ENCODE data around the gene RRM2.
"Not testable (repeated sequence)": the region's sequence is repeated elsewhere in the genome, so short reads cannot be mapped to it uniquely, and the experiment has no call there.

The RRM2 gene

GRCh38 chr2:10091182-10091888 lies 31.2 kb upstream of the RRM2 start:
- DNase-seq: no peak

GRCh38 chr2:10091889-10092244 lies 30.7 kb upstream of the RRM2 start:
- DNase-seq: not testable (repeated sequence)

- DNase-seq: peak in 1 of 56 donors; percentile 24
Observed at GRCh38 chr2:10094271-10094814, 28.2 kb upstream of the RRM2 start.

- DNase-seq: no peak
Observed at GRCh38 chr2:10095175-10095574, 27.4 kb upstream of the RRM2 start.

GRCh38 chr2:10096641-10097040 lies 25.9 kb upstream of the RRM2 start:
- no peak for DNase-seq

GRCh38 chr2:10097352-10098148 lies 25.0 kb upstream of the RRM2 start:
- peak in 37 of 56 donors; percentile 3 to 73 (median 26) for DNase-seq

- DNase-seq: no peak
Observed at GRCh38 chr2:10101491-10101890, 21.0 kb upstream of the RRM2 start.

GRCh38 chr2:10103179-10103578 lies 19.4 kb upstream of the RRM2 start:
- DNase-seq: no peak

GRCh38 chr2:10104906-10105305 lies 17.6 kb upstream of the RRM2 start:
- DNase-seq: not testable (repeated sequence)

GRCh38 chr2:10109311-10109710 lies 13.2 kb upstream of the RRM2 start:
- no peak for DNase-seq

GRCh38 chr2:10119027-10119325 lies 3.6 kb upstream of the RRM2 start:
- no peak for DNase-seq

GRCh38 chr2:10119601-10120157 lies 2.9 kb upstream of the RRM2 start:
- no peak for DNase-seq

- DNase-seq: peak in 54 of 56 donors; percentile 8 to 90 (median 51)
Observed at GRCh38 chr2:10120158-10120876, 2.2 kb upstream of the RRM2 start.

- no peak for DNase-seq
Observed at GRCh38 chr2:10120877-10121574, 1.5 kb upstream of the RRM2 start.

GRCh38 chr2:10123281-10123680 lies 742 bp downstream of the RRM2 start:
- DNase-seq: no peak

- DNase-seq: peak in 15 of 56 donors; percentile 3 to 51 (median 10)
Observed at GRCh38 chr2:10124538-10125045, 2.1 kb downstream of the RRM2 start.

- no peak for DNase-seq
Observed at GRCh38 chr2:10125842-10126631, 3.5 kb downstream of the RRM2 start.

GRCh38 chr2:10126632-10127026 lies 4.1 kb downstream of the RRM2 start:
- no peak for DNase-seq

- DNase-seq: no peak
Observed at GRCh38 chr2:10128420-10128819, 5.9 kb downstream of the RRM2 start.

GRCh38 chr2:10129490-10129889 lies 7.0 kb downstream of the RRM2 start:
- DNase-seq: no peak
